HG03025 (cell line): ENCODE measurements around the gene RREB1.
"Not testable (repeated sequence)": the region's sequence is repeated elsewhere in the genome, so short reads cannot be mapped to it uniquely, and the experiment has no call there.

Experiments used
- ATAC-seq: cut with Tn5 transposase; IDR thresholded peaks from one replicate; pipeline ENCODE4 v1.9.1; 2021; ENCODE audit warnings: mild to moderate bottlenecking, moderate library complexity; ENCODE audit not compliant: unreplicated experiment, low FRiP score

Gene RREB1

DNA sequence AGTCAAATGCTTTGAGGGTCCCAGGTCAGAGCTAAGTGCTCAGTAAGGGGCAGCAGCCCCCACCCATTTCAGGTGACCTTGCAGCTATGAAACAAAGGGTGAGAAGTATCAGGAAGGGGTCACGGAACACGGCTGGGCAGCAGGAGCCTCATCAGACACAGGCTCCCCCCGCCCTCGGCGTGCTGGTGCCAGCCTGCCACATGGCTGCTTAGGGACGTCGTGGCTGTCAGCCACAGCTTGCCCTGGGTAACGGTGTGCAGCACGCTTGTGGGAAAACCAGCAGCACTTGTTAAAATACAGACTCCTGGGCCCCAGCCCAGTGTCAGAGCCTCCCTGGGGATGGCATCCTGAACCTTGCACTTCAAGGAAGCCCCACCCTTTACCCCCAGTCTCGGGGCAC is 165.9 kb downstream of the RREB1 start:
- ATAC-seq: no peak

DNA sequence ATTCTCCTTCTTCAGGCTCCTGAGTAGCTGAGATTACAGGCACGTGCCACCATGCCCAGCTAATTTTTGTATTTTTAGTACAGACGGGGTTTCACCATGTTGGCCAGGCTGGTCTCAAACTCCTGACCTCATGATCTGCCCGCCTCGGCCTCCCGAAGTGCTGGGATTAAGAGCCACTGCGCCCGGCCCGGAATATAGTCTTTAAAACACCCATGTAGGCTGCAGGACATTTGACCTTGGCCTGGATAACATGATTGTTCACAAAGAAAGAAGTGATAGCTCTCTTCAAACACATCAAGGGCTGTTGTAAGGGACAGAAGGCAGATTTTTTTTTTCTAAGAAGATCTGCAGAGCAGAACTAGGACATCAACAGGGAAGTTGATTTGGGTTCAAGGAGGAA is 166.8 kb downstream of the RREB1 start:
- not testable (repeated sequence) for ATAC-seq

DNA sequence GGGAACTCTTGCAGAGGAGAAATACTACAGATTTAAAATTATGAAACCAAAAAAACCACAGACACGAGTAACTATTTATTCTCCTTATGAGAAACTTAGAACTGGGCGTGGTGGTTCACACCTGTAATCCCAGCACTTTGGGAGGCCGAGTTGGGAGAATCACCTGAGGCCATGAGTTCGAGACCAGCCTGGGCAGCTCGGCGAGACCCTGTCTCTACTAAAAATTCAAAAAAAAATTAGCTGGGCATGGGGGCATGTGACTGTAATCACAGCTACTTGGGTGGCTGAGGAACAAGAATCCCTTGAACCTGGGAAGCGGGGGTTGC is 168.4 kb downstream of the RREB1 start:
- ATAC-seq: no peak

DNA sequence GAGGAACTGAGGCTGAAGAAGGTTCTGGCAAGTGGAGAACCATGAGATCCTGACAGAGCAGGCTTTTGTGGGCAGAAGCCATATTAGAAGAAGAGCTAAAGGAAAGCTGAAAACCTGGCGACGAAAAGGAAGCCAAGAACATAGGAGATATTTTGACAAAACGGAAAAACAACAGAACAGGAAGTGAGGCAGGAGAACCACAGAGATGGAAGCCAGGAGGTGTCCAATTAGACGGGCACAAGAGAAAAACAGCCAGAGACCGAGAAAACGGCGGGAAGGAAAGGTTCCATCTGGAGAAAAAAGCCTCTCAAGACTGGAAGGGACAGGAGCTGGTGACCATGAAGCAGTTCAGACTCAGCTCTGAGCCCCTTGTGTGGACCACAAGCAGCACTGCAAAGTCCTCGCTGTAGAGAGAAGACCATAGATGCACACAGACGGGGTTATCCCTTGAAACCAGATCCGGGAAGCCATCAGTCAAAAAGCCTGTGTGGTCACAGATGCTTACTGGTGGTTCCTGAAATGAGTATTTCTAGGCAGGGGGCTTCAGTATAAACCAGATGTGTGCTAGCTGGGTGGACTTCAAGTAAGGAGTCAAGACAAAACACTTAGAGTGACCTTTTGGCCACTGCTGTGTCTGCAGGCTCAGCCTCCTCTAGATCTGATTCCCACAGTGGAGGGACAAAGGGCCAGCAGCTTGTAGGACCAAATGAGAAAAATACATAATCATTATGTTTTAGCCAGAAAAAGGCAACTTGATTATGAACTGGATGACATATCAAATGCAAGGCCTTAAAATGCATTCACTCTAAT is 174.5 kb downstream of the RREB1 start:
- no peak for ATAC-seq

DNA sequence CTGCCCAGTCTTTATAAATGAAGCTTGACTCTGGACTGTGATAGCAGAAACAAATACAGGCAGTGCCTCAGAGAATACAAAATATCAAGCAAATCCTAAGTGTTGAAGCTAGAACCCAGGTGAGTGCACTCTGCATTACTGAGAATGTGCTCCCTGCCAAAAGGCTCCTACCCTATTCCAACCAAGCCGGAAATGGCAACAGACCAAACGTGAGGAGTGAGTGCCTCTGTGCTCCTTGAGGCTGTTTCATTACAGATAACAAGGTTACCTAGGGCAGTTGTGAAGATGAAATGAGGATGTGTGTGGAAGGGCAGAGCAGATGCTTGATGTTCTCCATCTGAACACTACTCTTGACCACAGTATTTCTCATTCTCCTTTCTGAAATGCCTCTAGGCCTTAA is 175.9 kb downstream of the RREB1 start:
- ATAC-seq: no peak

DNA sequence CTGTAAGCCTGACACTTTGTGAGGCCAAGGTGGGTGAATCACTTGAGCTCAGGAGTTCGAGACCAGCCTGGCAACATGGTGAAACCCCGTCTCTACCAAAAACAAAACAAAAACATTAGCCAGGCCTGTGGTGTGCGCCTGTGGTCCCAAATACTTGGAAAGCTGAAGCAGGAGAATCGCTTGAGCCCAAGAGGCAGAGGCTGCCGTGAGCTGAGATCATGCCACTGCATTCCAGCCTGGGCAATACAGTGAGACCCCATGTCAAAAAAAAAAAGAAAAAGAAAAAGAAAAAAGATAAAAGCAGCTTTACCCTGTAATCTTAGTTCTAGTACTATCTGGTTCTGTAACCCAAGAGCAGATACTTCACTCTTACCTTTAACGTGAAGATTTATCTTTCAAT is 177.7 kb downstream of the RREB1 start:
- no peak for ATAC-seq

DNA sequence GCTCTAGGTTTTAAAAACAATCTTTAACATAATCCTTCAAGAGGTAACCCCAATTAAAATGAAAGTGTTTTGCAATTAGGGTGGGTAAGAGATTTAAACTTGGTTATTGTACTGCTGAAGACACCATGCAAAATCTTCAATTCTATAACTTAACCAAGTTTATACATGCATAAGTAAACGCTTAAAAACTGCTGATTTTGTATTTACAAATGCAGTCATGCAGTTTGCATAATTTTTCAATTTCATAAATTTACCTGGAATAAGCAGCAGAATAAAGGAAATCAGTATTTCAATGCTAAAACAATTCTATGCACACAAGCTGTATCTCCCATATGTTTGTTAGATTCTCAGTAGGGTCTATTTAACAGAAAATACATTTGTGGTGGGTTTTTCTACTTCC is 182.3 kb downstream of the RREB1 start:
- ATAC-seq: no peak

DNA sequence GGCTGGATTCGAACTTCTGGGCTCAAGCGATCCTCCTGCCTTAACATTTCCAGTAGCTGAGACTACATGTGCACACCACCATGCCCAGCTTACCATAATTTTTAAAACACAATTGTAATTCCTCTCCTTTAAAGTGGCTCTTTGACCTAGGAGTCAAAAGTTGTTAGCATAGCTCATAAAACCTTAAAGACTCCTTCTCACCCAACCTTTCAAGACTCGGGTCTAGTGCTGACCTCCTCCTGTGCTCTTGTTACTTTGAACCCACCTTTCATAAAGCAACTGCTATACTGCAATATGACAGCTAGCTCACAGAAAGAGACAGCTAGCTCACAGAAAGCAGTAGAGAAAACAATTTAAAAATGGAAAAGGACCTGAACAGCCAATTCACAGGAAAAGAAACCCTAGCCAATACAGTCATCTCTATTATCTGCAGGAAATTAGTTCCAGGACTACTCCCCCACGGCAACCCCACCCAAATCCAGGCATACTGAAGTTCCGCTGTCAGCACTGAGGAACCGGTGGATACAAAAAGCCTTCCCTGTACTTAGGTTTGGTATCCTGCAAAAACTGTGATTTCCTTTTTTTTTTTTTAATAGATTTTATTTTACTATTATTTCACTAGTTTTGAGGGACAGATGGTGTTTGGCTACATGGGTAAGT is 185.0 kb downstream of the RREB1 start:
- ATAC-seq: no peak

DNA sequence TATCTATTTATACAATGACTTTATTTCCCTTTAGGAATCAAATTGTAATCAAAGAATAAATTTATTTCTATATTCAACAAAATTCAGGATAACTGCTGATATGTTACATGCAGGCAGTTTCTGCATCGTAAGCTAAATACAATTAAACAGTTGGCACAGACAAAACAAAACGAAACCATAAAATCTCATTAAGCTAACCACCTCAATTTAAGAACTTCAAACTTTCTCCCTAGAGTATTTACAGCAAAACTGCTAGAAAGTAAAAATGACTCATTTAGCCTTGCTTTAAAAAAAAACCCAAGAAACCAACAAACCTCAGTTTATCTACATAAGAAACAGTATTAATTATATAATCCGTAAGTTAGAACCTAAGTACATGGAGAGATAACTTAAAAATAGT is 188.2 kb downstream of the RREB1 start:
- ATAC-seq: no peak

DNA sequence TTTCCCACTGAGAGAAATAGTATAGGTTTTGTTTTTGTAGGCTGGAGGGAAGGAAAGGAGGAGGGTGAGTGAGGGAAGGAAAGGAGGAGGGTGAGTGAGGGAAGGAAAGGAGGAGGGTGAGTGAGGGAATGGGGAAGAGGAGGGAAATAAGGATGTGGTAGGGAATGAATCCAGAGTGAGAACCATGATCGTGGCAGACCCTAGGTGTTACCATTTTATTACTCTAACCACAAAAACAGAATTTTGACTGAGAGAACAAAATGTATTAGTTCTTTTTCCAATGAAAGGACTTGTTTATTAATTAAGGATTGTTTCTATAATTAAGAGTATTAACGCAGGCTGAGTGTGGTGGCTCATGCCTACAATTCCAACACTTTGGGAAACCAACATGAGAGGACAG is 188.8 kb downstream of the RREB1 start:
- ATAC-seq: no peak

DNA sequence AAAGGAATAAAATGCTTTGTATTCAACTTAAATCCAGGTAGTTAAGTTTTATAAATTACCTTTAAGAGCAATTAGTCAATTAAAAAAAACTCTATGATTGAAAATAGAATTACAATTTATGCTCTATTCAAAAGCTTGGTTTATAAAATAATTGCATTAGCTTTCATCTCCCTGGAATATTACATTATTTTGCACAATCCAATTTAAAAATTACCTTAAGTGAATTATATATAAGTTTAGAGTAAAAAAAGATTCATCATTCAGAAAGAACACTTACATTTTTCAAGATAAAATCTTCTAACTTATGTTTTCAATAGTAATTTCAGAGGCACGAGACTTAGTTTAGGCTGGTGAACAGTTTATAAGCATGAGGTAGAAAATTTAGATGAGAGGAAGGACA is 190.4 kb downstream of the RREB1 start:
- no peak for ATAC-seq

DNA sequence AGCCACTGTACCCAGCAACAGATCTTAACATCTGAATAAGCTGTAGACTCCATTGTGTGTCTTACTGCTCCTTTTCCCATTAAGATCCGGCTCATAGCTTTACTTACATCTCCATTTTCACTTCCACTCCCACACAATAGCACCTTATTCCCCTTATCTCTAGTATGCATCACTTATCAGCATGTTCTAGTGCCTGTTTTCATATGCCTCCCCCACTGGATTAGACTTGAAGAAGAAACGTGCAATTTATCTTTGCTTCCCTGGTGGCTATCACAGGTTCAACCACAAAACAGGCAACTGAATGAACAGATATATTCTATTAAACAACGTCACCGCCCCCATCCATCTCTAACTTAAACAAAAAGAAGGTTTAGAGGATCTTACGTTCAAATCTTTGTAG is 193.2 kb downstream of the RREB1 start:
- ATAC-seq: no peak
